Measurements from ENCODE around the gene ERC1.

ERC1 gene

GRCh38 chr12:1290716-1291115, 299.7 kb downstream of the ERC1 start:
- no peaks in the 10 kb centered on the region for H3K27me3 Mint-ChIP-seq (ENCODE audit: low read depth)
- no peak overlapping the region for H3K27ac Mint-ChIP-seq
- no peaks in the 10 kb centered on the region for H3K9me3 Mint-ChIP-seq
- no peak overlapping the region for H3K4me3 Mint-ChIP-seq
- DNase-seq (ENCODE audit: low spot score), result no peak
- H3K36me3 Mint-ChIP-seq (ENCODE audit: low read depth), result peaks cover 4% of the 10 kb centered on the region
- no peaks in the 10 kb centered on the region for H3K4me1 Mint-ChIP-seq (ENCODE audit: low read depth)

DNA sequence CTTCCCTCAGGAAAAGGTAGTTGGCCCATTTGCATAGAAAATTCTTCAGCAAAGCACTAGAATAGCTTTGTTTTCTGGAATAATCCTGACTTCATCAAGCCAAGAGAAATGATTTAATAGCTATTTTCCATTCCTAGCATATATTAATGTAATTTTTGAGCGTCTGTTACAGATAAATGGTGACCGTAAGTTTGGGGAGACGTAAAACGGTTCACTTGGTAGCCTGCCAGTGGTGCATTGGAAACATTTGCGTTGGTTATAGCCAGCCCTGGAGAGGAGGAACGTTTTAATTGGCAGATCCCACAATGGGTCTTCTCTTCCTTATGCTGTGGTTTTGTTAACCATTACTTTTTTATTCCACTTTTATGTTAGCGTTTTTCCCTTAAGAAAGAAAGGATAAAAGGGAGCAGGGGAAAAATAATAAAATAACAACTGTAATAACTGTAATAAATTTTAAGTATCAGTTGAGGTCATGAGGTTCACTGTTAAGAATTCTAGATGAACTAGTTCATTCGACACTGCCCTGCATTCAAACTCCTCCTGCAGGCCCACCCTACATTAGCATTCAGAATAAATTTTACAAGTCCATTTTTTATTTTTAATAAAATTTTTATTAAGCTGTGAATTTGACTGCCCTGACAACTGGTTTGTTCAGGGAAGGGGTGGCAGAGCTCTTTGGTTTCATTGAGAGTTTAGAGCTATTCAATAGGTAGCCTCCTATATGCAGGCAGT, 300.7 kb downstream of the ERC1 start:
- Mint-ChIP-seq H3K27ac (no peak overlapping the region), H3K27me3 (ENCODE audit: low read depth) (no peaks in the 10 kb centered on the region), H3K4me1 (ENCODE audit: low read depth) (no peaks in the 10 kb centered on the region), H3K36me3 (ENCODE audit: low read depth) (peaks cover 10% of the 10 kb centered on the region), H3K9me3 (no peaks in the 10 kb centered on the region), H3K4me3 (no peak overlapping the region)
- no peak for DNase-seq (ENCODE audit: low spot score)

DNA sequence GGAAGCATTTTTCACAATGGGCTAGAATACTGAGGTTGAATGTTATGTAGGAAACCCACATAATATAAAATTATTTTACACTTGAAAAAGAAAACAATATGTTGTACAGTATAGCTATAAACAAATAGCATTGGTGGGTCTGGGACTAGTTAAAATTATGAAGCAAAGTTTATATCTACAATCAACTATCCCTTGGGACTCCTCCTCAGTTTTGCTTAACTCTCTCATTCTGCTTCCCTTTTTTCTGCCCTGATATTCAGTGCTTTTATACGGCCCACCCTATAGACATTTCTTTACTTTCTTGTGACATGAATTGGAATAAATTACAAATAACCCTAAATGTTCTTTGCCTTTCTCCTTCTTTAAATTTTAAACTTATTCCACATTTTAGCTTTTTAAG, 302.9 kb downstream of the ERC1 start:
- Mint-ChIP-seq H3K9me3 (peaks cover 5% of the 10 kb centered on the region), H3K27ac (no peak overlapping the region), H3K27me3 (ENCODE audit: low read depth) (no peaks in the 10 kb centered on the region), H3K36me3 (ENCODE audit: low read depth) (peaks cover 20% of the 10 kb centered on the region), H3K4me3 (no peak overlapping the region), H3K4me1 (ENCODE audit: low read depth) (no peaks in the 10 kb centered on the region)
- no peak for DNase-seq (ENCODE audit: low spot score)

GRCh38 chr12:1297206-1297605, 306.2 kb downstream of the ERC1 start:
- no peak for DNase-seq (ENCODE audit: low spot score)
- peaks cover 18% of the 10 kb centered on the region for H3K9me3 Mint-ChIP-seq
- no peak overlapping the region for H3K27ac Mint-ChIP-seq
- H3K27me3 Mint-ChIP-seq (ENCODE audit: low read depth), result no peaks in the 10 kb centered on the region
- H3K4me3 Mint-ChIP-seq, result no peak overlapping the region
- peaks cover 5% of the 10 kb centered on the region for H3K4me1 Mint-ChIP-seq (ENCODE audit: low read depth)
- H3K36me3 Mint-ChIP-seq (ENCODE audit: low read depth), result peaks cover 33% of the 10 kb centered on the region

DNA sequence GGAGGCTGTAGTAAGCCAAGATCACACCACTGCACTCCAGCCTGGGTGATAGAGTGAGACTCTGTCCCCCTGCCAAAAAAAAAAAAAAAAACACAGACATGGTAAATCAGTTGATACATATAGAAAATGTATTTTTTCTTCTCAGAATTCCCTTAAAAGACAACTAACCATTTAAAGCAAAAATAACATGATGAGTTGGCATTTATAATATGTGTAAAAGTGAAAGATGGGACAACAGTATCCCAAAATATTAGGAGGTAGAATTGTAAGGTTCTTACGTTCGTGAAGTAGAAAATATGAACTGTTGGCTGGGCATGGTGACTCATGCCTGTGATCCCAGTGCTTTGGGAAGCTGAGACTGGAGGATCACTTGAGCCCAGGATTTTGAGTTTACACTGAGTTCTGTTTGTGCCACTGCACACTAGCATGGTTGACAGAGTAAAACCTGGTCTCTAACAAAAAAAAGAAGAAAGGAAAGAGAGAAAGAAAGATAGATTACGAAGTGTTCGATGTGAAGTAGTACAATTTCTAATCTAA, 306.7 kb downstream of the ERC1 start:
- H3K27me3 Mint-ChIP-seq (ENCODE audit: low read depth), result no peaks in the 10 kb centered on the region
- H3K4me3 Mint-ChIP-seq, result no peak overlapping the region
- peaks cover 18% of the 10 kb centered on the region for H3K9me3 Mint-ChIP-seq
- H3K27ac Mint-ChIP-seq, result no peak overlapping the region
- no peak for DNase-seq (ENCODE audit: low spot score)
- peaks cover 5% of the 10 kb centered on the region for H3K4me1 Mint-ChIP-seq (ENCODE audit: low read depth)
- H3K36me3 Mint-ChIP-seq (ENCODE audit: low read depth), result peaks cover 33% of the 10 kb centered on the region

DNA sequence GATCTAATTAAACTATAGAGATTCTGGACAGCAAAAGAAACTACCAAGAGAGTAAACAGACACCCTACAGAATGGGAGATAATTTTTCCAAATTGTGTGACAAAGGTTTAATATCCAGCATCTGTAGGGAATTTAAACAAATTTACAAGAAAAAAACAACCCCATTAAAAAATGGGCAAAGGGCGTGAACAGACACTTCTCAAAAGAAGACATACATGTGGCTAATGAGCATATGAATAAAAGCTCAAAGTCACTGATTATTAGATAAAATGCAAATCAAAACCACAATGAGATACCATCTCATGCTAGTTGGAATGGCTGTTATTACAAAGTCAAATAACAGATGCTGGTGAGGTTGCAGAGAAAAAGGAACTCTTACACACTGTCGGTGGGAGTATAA, 309.4 kb downstream of the ERC1 start:
- DNase-seq (ENCODE audit: low spot score), result no peak
- peaks cover 5% of the 10 kb centered on the region for H3K4me1 Mint-ChIP-seq (ENCODE audit: low read depth)
- H3K27me3 Mint-ChIP-seq (ENCODE audit: low read depth), result no peaks in the 10 kb centered on the region
- no peak overlapping the region for H3K4me3 Mint-ChIP-seq
- peaks cover 33% of the 10 kb centered on the region for H3K36me3 Mint-ChIP-seq (ENCODE audit: low read depth)
- peaks cover 18% of the 10 kb centered on the region for H3K9me3 Mint-ChIP-seq
- H3K27ac Mint-ChIP-seq, result no peak overlapping the region

DNA sequence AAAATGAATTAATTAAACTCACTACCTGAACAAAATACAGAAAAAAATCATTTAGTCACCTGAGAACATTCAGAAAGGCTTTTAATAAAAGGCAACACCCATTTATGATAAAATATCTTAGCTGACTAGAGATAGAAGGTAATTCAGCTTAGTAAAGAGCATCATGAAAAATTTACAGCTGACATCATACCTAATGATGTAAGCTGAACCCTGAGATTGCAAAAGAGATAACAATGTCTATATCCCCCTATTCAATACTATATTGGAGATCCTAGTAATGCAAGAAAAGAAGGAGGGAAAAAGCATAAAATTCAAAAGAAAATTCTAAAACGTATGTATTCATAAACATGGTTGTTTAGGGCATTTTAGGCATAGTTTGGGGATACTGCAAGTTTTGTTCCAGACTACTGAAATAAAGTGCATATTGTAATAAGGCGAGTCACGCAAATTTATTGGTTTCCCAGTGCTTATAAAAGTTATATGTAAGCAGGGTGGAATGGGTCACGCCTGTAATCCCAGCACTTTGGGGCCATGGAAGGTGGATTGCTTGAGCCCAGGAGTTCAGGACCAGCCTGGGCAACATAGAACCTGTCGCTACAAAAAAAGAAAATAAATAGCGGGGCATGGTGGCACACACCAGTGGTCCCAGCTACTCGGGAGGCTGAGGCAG, 311.3 kb downstream of the ERC1 start:
- Mint-ChIP-seq H3K4me3 (no peak overlapping the region), H3K9me3 (peaks cover 18% of the 10 kb centered on the region), H3K27me3 (ENCODE audit: low read depth) (no peaks in the 10 kb centered on the region), H3K4me1 (ENCODE audit: low read depth) (peaks cover 5% of the 10 kb centered on the region), H3K36me3 (ENCODE audit: low read depth) (peaks cover 24% of the 10 kb centered on the region), H3K27ac (no peak overlapping the region)
- DNase-seq (ENCODE audit: low spot score), result no peak

GRCh38 chr12:1305063-1305434, 314.0 kb downstream of the ERC1 start:
- Mint-ChIP-seq H3K27me3 (ENCODE audit: low read depth) (no peaks in the 10 kb centered on the region), H3K27ac (no peak overlapping the region), H3K4me3 (no peak overlapping the region), H3K4me1 (ENCODE audit: low read depth) (peaks cover 4% of the 10 kb centered on the region), H3K36me3 (ENCODE audit: low read depth) (peaks cover 6% of the 10 kb centered on the region), H3K9me3 (peaks cover 5% of the 10 kb centered on the region)
- DNase-seq (ENCODE audit: low spot score), result no peak

DNA sequence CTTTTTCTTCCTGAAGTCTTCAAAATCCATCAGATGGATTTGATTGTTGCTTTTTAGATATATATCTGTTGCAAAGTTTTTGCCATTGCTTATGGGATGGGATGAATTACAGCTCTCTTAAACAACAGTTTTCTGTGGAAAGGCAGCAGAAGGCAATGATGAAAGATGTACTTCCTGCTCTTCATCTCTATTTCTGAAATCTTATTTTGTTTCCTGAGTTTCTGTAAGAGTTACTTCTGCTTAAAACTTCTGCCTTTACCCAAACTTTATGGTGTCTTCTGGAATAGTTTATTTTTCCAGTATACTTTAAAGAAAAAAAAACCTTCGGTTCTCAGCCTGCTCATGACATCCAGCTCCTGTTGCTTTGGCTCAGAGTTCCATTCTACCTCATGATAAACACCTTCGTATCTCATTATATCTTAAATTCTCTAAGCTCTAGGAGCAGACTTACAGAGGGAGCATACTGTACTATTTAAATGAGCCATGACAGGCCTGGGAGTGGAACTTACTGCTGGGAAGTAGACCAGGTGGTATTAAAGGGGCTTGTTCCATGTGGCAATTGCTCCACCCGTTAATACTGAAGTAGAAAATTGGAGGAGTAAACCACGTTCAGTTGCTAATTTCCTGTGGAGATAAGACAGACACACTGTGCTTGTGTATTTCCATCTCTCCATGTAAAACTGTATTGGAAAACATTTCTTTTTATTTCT, 314.9 kb downstream of the ERC1 start:
- H3K4me3 Mint-ChIP-seq, result no peak overlapping the region
- H3K4me1 Mint-ChIP-seq (ENCODE audit: low read depth), result no peaks in the 10 kb centered on the region
- no peaks in the 10 kb centered on the region for H3K36me3 Mint-ChIP-seq (ENCODE audit: low read depth)
- DNase-seq (ENCODE audit: low spot score), result no peak
- H3K9me3 Mint-ChIP-seq, result no peaks in the 10 kb centered on the region
- no peak overlapping the region for H3K27ac Mint-ChIP-seq
- no peaks in the 10 kb centered on the region for H3K27me3 Mint-ChIP-seq (ENCODE audit: low read depth)

- Mint-ChIP-seq H3K4me1 (ENCODE audit: low read depth) (no peaks in the 10 kb centered on the region), H3K27me3 (ENCODE audit: low read depth) (no peaks in the 10 kb centered on the region), H3K4me3 (no peak overlapping the region), H3K27ac (no peak overlapping the region), H3K9me3 (no peaks in the 10 kb centered on the region), H3K36me3 (ENCODE audit: low read depth) (no peaks in the 10 kb centered on the region)
- no peak for DNase-seq (ENCODE audit: low spot score)
Observed at GRCh38 chr12:1306817-1307216, 315.8 kb downstream of the ERC1 start.

DNA sequence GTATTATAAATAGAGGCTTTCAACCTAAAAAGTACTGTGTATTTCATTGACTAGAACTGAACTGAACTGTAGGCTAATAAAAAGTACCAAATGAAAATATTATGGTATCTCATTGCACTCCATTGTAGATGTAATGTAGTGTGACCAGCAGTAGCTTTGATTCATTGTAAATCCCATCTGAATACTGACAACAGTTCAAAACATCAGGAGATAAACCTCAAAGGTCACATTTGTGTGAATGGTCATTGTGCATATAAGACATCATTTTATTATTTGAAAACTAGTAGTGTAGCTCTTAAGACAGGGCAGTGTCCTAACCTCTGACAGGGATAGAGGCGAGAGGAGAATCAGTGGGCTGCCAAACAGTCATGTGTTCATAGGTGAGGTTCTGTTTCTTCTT, 316.8 kb downstream of the ERC1 start:
- Mint-ChIP-seq H3K4me1 (ENCODE audit: low read depth) (no peaks in the 10 kb centered on the region), H3K4me3 (no peak overlapping the region), H3K27ac (no peak overlapping the region), H3K27me3 (ENCODE audit: low read depth) (no peaks in the 10 kb centered on the region), H3K9me3 (no peaks in the 10 kb centered on the region), H3K36me3 (ENCODE audit: low read depth) (no peaks in the 10 kb centered on the region)
- DNase-seq (ENCODE audit: low spot score), result no peak

DNA sequence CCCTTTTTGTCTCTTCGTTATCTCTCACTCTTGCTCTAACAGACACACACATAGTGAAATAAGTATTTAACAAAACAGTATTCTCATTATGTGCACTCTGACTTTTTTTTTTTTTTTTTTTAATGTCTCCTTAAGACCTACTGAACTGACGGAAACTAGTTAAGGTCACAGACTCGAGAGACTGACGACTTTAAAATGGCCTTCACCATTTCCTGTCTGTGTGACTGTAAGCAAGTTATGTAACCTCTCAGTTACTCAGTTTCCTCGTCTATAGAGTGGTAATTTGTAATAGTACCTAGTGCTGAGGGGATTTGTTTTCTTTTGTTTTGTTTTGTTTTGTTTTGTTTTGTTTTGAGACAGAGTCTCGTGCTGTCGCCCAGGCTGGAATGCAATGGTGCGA, 318.6 kb downstream of the ERC1 start:
- H3K9me3 Mint-ChIP-seq, result peaks cover 8% of the 10 kb centered on the region
- DNase-seq (ENCODE audit: low spot score), result no peak
- H3K4me3 Mint-ChIP-seq, result no peak overlapping the region
- H3K36me3 Mint-ChIP-seq (ENCODE audit: low read depth), result peaks cover 2% of the 10 kb centered on the region
- no peak overlapping the region for H3K27ac Mint-ChIP-seq
- no peaks in the 10 kb centered on the region for H3K4me1 Mint-ChIP-seq (ENCODE audit: low read depth)
- H3K27me3 Mint-ChIP-seq (ENCODE audit: low read depth), result no peaks in the 10 kb centered on the region

DNA sequence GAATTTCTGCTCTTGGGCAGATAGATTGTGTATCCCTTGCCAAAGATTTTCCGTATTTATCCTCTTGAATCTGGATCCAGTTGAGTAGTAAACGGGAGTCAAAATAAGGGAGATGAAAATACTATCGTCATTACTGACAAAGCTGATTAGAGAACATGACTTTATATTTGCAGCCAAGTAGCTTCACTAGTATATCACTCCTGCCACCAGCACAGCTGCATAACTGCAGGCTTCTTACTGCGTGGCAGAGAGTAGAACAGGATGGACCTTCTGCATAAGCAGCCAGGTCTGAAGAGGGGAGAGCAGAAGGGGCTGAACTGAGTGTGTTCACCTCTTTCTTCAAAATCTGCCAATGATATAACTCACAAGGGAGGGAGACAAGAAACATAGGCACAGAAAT, 319.6 kb downstream of the ERC1 start:
- Mint-ChIP-seq H3K9me3 (peaks cover 11% of the 10 kb centered on the region), H3K36me3 (ENCODE audit: low read depth) (peaks cover 6% of the 10 kb centered on the region), H3K4me1 (ENCODE audit: low read depth) (no peaks in the 10 kb centered on the region), H3K4me3 (no peak overlapping the region), H3K27ac (no peak overlapping the region), H3K27me3 (ENCODE audit: low read depth) (no peaks in the 10 kb centered on the region)
- no peak for DNase-seq (ENCODE audit: low spot score)

DNA sequence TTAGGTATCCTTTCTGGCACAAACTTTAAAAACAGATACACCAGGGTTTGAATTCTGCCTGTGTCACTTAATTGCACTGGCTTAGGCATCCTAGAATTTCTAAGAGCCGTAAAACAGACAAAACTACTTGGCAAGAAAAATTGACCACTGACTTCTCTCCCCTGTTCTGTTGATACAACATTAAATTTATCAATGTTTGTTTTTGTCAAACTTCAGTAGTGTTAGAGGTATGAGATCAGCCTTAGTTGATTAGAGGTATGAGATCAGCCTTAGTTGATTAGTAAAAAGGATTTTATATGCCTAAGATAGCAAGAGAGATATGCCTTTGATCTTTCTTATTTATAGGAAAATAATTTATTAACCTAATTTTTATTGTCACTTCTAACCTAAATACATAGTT, 320.1 kb downstream of the ERC1 start:
- Mint-ChIP-seq H3K9me3 (peaks cover 11% of the 10 kb centered on the region), H3K27me3 (ENCODE audit: low read depth) (no peaks in the 10 kb centered on the region), H3K4me1 (ENCODE audit: low read depth) (no peaks in the 10 kb centered on the region), H3K36me3 (ENCODE audit: low read depth) (peaks cover 6% of the 10 kb centered on the region), H3K27ac (no peak overlapping the region), H3K4me3 (no peak overlapping the region)
- DNase-seq (ENCODE audit: low spot score), result no peak
